K562 (cell line): ENCODE data around the gene SDE2. TPM values are rescaled to one million over a fixed set of nuclear protein-coding genes. Genes with fewer than 3 reads are reported as not detected.

Experiments used
- E2F4 ChIP-seq: sonication (generic); formaldehyde crosslinking; IDR thresholded peaks from 2 replicates; pipeline ENCODE4 v1.8.0; 2022; ENCODE audit warnings: mild to moderate bottlenecking, low read depth, missing genetic modification reagents
- FOXP1 ChIP-seq: sonication (generic); formaldehyde crosslinking; IDR thresholded peaks from 2 replicates; pipeline ENCODE4 v1.8.0; 2022; ENCODE audit warnings: mild to moderate bottlenecking, missing genetic modification reagents
- HDAC3 ChIP-seq: fragments of 450-650 bp; IDR thresholded peaks from 2 replicates; pipeline ENCODE4 v1.6.1; 2018; ENCODE audit warnings: borderline replicate concordance, mild to moderate bottlenecking, moderate library complexity; ENCODE audit not compliant: partially characterized antibody
- MBD2 ChIP-seq: sonication (generic); IDR thresholded peaks from 2 replicates; pipeline ENCODE4 v1.6.1; 2016; ENCODE audit warnings: low read depth, borderline replicate concordance
- POLR2AphosphoS5 ChIP-seq: IDR thresholded peaks from 2 replicates; pipeline ENCODE4 v1.6.1; 2011; ENCODE audit warnings: mild to moderate bottlenecking, low read depth, low read length, moderate library complexity; ENCODE audit not compliant: control insufficient read depth, insufficient read depth
- PTBP1 ChIP-seq: fragments of 200-400 bp; formaldehyde crosslinking; IDR thresholded peaks from 2 replicates; pipeline ENCODE4 v1.6.1; 2017; ENCODE audit warnings: low read depth, low read length
- SAFB2 ChIP-seq: fragments of 200-400 bp; formaldehyde crosslinking; IDR thresholded peaks from 2 replicates; pipeline ENCODE4 v1.6.1; 2018; ENCODE audit warnings: borderline replicate concordance, low read length, low read depth, moderate library complexity; ENCODE audit not compliant: severe bottlenecking
- TEAD4 ChIP-seq, 2 experiments: sonication (generic) in 1 of 2; formaldehyde crosslinking in 1 of 2; IDR thresholded peaks; 2 replicates each; pipeline versions ENCODE4 v1.6.1 to v1.8.0; 2012 to 2022; ENCODE audit warnings: borderline replicate concordance in 1 of 2, inconsistent platforms in 1 of 2, low read length in 1 of 2, mild to moderate bottlenecking in 1 of 2, missing genetic modification reagents in 1 of 2
- ZBTB17 ChIP-seq: fragments of 450-650 bp; formaldehyde crosslinking; IDR thresholded peaks from 2 replicates; pipeline ENCODE4 v1.4.0; 2020; ENCODE audit warnings: mild to moderate bottlenecking
- ZNF212 ChIP-seq: fragments of 450-650 bp; formaldehyde crosslinking; IDR thresholded peaks from 2 replicates; pipeline ENCODE4 v1.4.0; 2020; ENCODE audit warnings: mild to moderate bottlenecking
- ZNF280A ChIP-seq: fragments of 450-650 bp; IDR thresholded peaks from 2 replicates; pipeline ENCODE4 v1.6.1; 2018; ENCODE audit warnings: mild to moderate bottlenecking, low read depth; ENCODE audit not compliant: partially characterized antibody
- polyA plus RNA-seq, 8 experiments: library from polyadenylated mRNA; depleted of rRNA in 4 of 8; stranded (reverse) in 5 of 8; unstranded in 3 of 8; fragments of >200 nt; fragmentation: Nextera tagmentation in 2 of 8; fragmentation: Illumina TruSeq in 1 of 8; extraction: Ambion mirVana in 2 of 8; extraction: Trizol in 1 of 8; gene quantifications; 2 replicates each; pipeline versions ENCODE4 v1.2.1 to v1.2.3, GENCODE V29; 2011 to 2014; ENCODE audit warnings: inconsistent platforms in 1 of 8, missing spikeins in 1 of 8
- total RNA-seq, 7 experiments: library from RNA; depleted of rRNA in 6 of 7; stranded (reverse); fragments of >200 nt in 6 of 7; fragmentation: Illumina TruSeq in 2 of 7; extraction: Trizol in 2 of 7; gene quantifications; 2 replicates each; pipeline versions ENCODE4 v1.2.1 to v1.2.3, GENCODE V29; 2011 to 2021; ENCODE audit warnings: low replicate concordance in 1 of 7
- TF ChIP-seq, protein P1 (sequence below): fragments of 250-450 bp; sonication (Bioruptor Pico); IDR thresholded peaks from 2 replicates; pipeline ENCODE4 v1.4.0; 2020; ENCODE audit warnings: borderline replicate concordance
- TF ChIP-seq, protein P2 (sequence below), 2 experiments: fragments of 200-800 bp in 1 of 2; sonication (Bioruptor generic) in 1 of 2; sonication (generic) in 1 of 2; formaldehyde crosslinking in 1 of 2; IDR thresholded peaks in 1 of 2; conservative IDR thresholded peaks in 1 of 2; 2 replicates each; pipeline versions ENCODE4 v1.5.0 to v1.6.1; 2016 to 2020; ENCODE audit warnings: missing compliant biosample characterization in 1 of 2, missing genetic modification characterization in 1 of 2, missing genetic modification reagents in 1 of 2

Gene SDE2
- total and polyA plus RNA-seq, 9 of the 15 experiments (the other 6 are each of a cell fraction or from before 2014, with no cell fraction given): 14.3 to 62.3 (median 46.0) TPM

GRCh38 chr1:226009650-226010044, 10.5 kb upstream of the SDE2 start (continued):
- TF ChIP-seq, protein P1, sequence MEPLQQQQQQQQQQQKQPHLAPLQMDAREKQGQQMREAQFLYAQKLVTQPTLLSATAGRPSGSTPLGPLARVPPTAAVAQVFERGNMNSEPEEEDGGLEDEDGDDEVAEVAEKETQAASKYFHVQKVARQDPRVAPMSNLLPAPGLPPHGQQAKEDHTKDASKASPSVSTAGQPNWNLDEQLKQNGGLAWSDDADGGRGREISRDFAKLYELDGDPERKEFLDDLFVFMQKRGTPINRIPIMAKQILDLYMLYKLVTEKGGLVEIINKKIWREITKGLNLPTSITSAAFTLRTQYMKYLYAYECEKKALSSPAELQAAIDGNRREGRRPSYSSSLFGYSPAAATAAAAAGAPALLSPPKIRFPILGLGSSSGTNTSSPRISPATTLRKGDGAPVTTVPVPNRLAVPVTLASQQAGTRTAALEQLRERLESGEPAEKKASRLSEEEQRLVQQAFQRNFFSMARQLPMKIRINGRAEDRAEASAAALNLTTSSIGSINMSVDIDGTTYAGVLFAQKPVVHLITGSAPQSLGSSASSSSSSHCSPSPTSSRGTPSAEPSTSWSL: no peak
- TF ChIP-seq POLR2AphosphoS5: peak; percentile 95
- TF ChIP-seq MBD2: no peak
- no peak for TF ChIP-seq ZNF280A
- no peak for TF ChIP-seq SAFB2
- TF ChIP-seq FOXP1: no peak
- TF ChIP-seq E2F4 (CRISPR knock-in tag): no peak
- no peak for TF ChIP-seq HDAC3
- TF ChIP-seq TEAD4 (IDR thresholded peaks at IDR 0.05; ENCODE audit: low read length): peak; percentile 96
- TF ChIP-seq TEAD4 (CRISPR knock-in tag; IDR thresholded peaks at IDR 0.05; ENCODE audit: borderline replicate concordance): no peak
- no peak for TF ChIP-seq ZBTB17 (CRISPR knock-in tag)
- no peak for TF ChIP-seq PTBP1
- TF ChIP-seq, protein P2, sequence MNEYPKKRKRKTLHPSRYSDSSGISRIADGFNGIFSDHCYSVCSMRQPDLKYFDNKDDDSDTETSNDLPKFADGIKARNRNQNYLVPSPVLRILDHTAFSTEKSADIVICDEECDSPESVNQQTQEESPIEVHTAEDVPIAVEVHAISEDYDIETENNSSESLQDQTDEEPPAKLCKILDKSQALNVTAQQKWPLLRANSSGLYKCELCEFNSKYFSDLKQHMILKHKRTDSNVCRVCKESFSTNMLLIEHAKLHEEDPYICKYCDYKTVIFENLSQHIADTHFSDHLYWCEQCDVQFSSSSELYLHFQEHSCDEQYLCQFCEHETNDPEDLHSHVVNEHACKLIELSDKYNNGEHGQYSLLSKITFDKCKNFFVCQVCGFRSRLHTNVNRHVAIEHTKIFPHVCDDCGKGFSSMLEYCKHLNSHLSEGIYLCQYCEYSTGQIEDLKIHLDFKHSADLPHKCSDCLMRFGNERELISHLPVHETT (CRISPR knock-in tag; conservative IDR thresholded peaks at IDR 0.05 in 1 of 2, IDR thresholded peaks at IDR 0.05 in 1 of 2): no peak
- no peak for TF ChIP-seq ZNF212
